Measurements from ENCODE around the gene EPS8L2. TPM values are rescaled to one million over a fixed set of nuclear protein-coding genes. Genes with fewer than 3 reads are reported as not detected.

EPS8L2 gene
- total and polyA plus RNA-seq, 2 of the 13 experiments (the other 11 are each of a cell fraction or from before 2014, with no cell fraction given): 89.3 to 416 TPM

DNA sequence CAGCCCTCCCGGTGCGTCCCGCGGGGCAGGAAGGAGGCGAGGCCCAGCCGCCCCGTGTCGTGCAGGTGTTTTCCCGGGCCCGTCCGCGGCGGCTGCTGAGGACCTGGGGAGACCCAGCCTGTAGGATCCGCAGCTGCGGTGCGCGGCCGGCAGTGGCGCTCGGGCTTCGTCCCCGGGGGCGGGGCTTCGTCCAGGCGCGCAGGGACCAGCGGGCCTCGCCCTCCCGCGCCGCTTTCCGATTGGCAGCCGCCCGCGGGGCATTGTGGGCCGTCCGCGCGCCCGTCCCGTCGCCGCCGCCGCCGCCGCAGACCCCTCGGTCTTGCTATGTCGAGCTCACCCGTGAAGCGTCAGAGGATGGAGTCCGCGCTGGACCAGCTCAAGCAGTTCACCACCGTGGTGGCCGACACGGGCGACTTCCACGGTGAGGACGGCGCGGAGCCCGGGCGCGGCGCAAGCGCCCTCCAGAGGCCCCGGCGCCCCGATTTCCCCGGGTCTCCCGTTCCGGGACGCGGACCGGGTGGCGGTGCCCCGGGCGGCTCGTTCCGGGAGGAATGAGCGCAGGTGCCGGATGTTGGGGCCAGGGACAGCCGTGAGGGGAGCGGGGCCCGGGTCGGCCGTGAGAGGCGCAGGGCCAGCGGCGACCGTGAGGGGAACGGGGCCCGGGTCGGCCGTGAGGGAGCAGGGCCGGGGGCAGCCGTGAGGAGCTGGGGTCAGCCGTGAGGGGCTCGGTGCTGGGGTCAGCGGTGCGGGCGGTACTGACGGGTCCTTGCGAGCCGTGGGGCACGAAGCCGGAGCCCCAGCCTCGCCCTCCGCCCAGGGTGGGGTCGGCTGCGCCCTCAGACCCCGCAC is 41.4 kb downstream of the EPS8L2 start, which contains the start of gene TALDO1 (continued):
- TF ChIP-seq, protein P1, sequence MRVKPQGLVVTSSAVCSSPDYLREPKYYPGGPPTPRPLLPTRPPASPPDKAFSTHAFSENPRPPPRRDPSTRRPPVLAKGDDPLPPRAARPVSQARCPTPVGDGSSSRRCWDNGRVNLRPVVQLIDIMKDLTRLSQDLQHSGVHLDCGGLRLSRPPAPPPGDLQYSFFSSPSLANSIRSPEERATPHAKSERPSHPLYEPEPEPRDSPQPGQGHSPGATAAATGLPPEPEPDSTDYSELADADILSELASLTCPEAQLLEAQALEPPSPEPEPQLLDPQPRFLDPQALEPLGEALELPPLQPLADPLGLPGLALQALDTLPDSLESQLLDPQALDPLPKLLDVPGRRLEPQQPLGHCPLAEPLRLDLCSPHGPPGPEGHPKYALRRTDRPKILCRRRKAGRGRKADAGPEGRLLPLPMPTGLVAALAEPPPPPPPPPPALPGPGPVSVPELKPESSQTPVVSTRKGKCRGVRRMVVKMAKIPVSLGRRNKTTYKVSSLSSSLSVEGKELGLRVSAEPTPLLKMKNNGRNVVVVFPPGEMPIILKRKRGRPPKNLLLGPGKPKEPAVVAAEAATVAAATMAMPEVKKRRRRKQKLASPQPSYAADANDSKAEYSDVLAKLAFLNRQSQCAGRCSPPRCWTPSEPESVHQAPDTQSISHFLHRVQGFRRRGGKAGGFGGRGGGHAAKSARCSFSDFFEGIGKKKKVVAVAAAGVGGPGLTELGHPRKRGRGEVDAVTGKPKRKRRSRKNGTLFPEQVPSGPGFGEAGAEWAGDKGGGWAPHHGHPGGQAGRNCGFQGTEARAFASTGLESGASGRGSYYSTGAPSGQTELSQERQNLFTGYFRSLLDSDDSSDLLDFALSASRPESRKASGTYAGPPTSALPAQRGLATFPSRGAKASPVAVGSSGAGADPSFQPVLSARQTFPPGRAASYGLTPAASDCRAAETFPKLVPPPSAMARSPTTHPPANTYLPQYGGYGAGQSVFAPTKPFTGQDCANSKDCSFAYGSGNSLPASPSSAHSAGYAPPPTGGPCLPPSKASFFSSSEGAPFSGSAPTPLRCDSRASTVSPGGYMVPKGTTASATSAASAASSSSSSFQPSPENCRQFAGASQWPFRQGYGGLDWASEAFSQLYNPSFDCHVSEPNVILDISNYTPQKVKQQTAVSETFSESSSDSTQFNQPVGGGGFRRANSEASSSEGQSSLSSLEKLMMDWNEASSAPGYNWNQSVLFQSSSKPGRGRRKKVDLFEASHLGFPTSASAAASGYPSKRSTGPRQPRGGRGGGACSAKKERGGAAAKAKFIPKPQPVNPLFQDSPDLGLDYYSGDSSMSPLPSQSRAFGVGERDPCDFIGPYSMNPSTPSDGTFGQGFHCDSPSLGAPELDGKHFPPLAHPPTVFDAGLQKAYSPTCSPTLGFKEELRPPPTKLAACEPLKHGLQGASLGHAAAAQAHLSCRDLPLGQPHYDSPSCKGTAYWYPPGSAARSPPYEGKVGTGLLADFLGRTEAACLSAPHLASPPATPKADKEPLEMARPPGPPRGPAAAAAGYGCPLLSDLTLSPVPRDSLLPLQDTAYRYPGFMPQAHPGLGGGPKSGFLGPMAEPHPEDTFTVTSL (CRISPR knock-in tag; IDR thresholded peaks at IDR 0.05; ENCODE audit: borderline replicate concordance): no peak

DNA sequence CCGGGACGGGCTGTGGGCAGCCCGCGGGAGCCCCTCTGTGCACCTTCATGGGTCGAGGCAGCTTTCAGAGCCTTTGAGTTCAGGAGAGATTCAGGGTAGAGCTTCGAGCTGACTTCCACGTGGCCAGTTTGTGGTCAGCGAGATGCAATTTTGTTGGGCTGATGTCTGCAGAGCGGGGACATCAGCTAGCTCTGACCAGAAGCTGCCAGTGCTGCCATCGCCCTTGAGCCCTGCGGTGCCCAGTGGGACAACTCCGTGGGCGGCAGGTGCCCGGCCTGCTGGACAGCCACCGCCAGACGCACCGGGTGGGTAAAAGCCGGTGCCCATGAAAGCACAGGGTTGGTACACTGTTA is 42.0 kb downstream of the EPS8L2 start:
- WGBS (ENCODE audit: low lambda C conversion rate): 0% methylated on average over 8 of the region's 18 CpGs
- no TSS peak for BruUV-seq (replicated peaks)
- DNase-seq (ENCODE audit: low spot score) (no peak), FAIRE-seq (no peak), ATAC-seq (peak; percentile 27)
- Histone ChIP-seq H3K27ac (ENCODE audit: extremely low read length, insufficient read depth, low read length) (peak overlapping the region; percentile 73), H3K27me3 (ENCODE audit: control insufficient read depth in 1 of 2, insufficient read depth in 2 of 2, low read length in 2 of 2) (no peaks in the 10 kb centered on the region; a peak in 1 of 5 replicates), H3K4me2 (ENCODE audit: low read depth, low read length) (peak overlapping the region; percentile 82), H3K9me3 (ENCODE audit: low read length) (no peaks in the 10 kb centered on the region), H4K20me1 (ENCODE audit: insufficient read depth, low read length) (peaks cover 5% of the 10 kb centered on the region; the same call in 1 of the 2 replicates), H3K4me3 (replicated peaks in 1 of 3; ENCODE audit: insufficient read depth in 1 of 3, low read depth in 2 of 3, low read length in 3 of 3) (peak overlapping the region; percentile 80 to 95 (median 85)), H3K79me2 (ENCODE audit: insufficient read depth, low read length) (peaks cover 49% of the 10 kb centered on the region), H2AFZ (ENCODE audit: low read length) (no peak overlapping the region), H3K9ac (ENCODE audit: insufficient read depth, low read depth, low read length) (peak overlapping the region; percentile 88), H3K4me1 (ENCODE audit: insufficient read depth, low read length) (peaks cover 37% of the 10 kb centered on the region), H3K36me3 (replicated peaks in 1 of 2; ENCODE audit: control insufficient read depth in 1 of 2, insufficient read depth in 2 of 2, low read length in 2 of 2) (peaks cover 0 to 6% of the 10 kb centered on the region in 2 experiments; a peak in 2 of 5 replicates)
- POLR2A ChIA-PET: interaction anchor here (1.0 to 3.6 kb wide), 10 partner anchors 9 to 93 kb away, joined by 3 to 33 read pairs (median 4); partner anchors contain the start of genes EPS8L2, GATD1, RPLP2 and TMEM80
- in situ Hi-C loops (cut with HindIII; ENCODE audit: extremely low pct_ligation_motif_present, low pct_unique_long_range_greater_than_20kb): no loop called here
- CTCF ChIA-PET (ENCODE audit: low intra/inter-chr PET ratio, low total read pairs): interaction anchor here (1.9 kb wide), 1 partner anchor 19 kb away, joined by 7 read pairs; no protein-coding TSS in a partner anchor
- intact Hi-C loops (cut with micrococcal nuclease; ENCODE audit: unreplicated experiment): no loop called here
- TF ChIP-seq ZNF44 (CRISPR knock-in tag; IDR thresholded peaks at IDR 0.05): 0 out of 2 replicates have a peak, but pooled peaks have one; percentile 6
- no peak for TF ChIP-seq ZNF816 (CRISPR knock-in tag; IDR thresholded peaks at IDR 0.05; ENCODE audit: borderline replicate concordance)
- no peak for TF ChIP-seq ZFP1 (CRISPR knock-in tag; IDR thresholded peaks at IDR 0.05)
- peak; percentile 92; the same call in 1 of the 2 replicates for TF ChIP-seq HNRNPL (IDR thresholded peaks at IDR 0.05; ENCODE audit: low read depth, low read length)
- TF ChIP-seq AGO1 (IDR thresholded peaks at IDR 0.05; ENCODE audit: low read depth, low read length, poor library complexity, severe bottlenecking): peak; percentile 11
- 0 out of 2 replicates have a peak, but pooled peaks have one; percentile 6 for TF ChIP-seq ZNF589 (CRISPR knock-in tag; conservative IDR thresholded peaks at IDR 0.05)
- TF ChIP-seq, protein P2, sequence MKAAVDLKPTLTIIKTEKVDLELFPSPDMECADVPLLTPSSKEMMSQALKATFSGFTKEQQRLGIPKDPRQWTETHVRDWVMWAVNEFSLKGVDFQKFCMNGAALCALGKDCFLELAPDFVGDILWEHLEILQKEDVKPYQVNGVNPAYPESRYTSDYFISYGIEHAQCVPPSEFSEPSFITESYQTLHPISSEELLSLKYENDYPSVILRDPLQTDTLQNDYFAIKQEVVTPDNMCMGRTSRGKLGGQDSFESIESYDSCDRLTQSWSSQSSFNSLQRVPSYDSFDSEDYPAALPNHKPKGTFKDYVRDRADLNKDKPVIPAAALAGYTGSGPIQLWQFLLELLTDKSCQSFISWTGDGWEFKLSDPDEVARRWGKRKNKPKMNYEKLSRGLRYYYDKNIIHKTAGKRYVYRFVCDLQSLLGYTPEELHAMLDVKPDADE (CRISPR knock-in tag; IDR thresholded peaks at IDR 0.05): 0 out of 2 replicates have a peak, but pooled peaks have one; percentile 35
- TF ChIP-seq KDM1A (CRISPR knock-in tag; IDR thresholded peaks at IDR 0.05): no peak
- TF ChIP-seq ZNF773 (CRISPR knock-in tag; IDR thresholded peaks at IDR 0.05; ENCODE audit: borderline replicate concordance): 0 out of 2 replicates have a peak, but pooled peaks have one; percentile 35
- TF ChIP-seq, protein P3, sequence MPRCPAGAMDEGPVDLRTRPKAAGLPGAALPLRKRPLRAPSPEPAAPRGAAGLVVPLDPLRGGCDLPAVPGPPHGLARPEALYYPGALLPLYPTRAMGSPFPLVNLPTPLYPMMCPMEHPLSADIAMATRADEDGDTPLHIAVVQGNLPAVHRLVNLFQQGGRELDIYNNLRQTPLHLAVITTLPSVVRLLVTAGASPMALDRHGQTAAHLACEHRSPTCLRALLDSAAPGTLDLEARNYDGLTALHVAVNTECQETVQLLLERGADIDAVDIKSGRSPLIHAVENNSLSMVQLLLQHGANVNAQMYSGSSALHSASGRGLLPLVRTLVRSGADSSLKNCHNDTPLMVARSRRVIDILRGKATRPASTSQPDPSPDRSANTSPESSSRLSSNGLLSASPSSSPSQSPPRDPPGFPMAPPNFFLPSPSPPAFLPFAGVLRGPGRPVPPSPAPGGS (CRISPR knock-in tag; IDR thresholded peaks at IDR 0.05): 0 out of 2 replicates have a peak, but pooled peaks have one; percentile 3
- TF ChIP-seq ZNF274 (CRISPR knock-in tag; IDR thresholded peaks at IDR 0.05): 0 out of 2 replicates have a peak, but pooled peaks have one; percentile 16
- TF ChIP-seq KDM5A (IDR thresholded peaks at IDR 0.05; ENCODE audit: borderline replicate concordance, low read length): 0 out of 2 replicates have a peak, but pooled peaks have one; percentile 8

All from HepG2 (cell line).